GM18519 (cell line): ENCODE results near the gene USP13.
A peak's percentile ranks its signal among the peaks of the same experiment; 100 is the strongest.

Source experiments
- ATAC-seq: cut with Tn5 transposase; IDR thresholded peaks from one replicate; pipeline ENCODE4 v1.9.1; 2021; ENCODE audit warnings: mild to moderate bottlenecking, moderate library complexity; ENCODE audit not compliant: unreplicated experiment, low FRiP score

USP13 gene

DNA sequence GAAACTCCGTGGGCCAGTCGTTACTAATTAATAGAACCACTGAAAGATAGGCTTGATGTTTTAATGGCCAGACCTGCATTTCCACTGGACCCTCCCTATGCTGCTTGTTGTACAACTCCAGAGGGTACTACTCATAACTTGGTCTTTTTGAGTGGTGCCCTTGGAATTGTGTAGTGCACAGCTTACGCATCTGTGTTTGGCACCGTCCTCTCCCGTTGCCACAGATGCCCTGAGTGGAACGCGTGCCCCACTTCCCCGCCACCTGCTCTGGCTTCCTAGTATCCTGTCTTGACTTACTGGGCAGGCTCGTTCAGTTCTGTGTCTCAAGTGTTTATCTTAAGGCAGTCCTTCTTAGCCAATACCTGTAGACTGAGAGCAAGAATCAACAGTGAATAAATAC, 78.7 kb downstream of the USP13 start:
- no peak for ATAC-seq

DNA sequence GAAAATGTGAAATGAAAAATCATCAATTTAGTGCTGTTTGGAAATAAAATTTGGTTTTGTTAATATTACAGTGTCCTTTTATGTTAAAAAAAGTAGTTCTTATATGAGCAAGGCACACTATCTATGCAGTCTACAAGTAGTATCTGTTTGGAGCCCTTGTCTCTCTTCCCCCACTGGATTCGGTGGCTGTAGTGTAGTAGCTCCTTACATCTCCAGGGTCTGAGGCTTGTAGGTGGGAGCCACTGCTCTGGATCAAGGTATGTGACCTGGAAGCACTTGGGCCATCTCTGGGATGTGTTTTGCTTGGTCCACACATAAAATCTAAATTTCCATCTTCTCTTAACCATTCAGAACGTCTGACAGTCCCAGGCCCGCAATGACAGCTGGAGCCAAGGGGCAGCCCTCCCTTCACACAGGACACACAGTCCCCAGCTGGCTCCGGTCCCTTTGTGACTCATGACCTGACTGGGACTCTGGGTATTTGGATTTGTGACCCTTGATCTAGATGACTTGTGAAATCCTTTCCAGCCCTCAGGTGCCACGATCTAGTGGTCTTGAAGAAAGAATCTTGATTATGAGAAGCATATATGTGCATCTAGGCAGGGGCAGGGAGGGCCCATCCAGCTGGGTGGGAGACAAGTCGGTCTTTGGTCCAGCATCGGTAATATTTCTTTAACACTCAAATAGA, 80.0 kb downstream of the USP13 start:
- no peak for ATAC-seq

DNA sequence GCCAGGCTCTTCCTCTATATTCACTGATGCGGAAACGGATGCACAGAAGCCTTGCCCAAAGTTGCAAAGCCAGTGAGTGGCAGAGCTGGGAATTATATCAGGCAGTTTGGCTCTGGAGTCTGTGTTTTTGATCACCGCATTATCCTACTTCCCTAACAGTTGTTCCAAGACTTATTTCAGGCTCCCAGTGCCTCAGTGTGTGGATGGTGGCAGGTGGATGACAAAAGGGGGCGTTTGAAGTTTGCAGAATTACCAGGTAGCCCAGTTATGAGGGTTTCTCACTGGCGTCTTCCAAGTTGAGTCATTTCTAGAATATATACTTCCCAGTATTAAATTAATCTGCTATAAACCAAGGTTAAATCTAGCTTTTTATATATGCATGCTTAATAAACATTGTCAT, 81.0 kb downstream of the USP13 start:
- no peak for ATAC-seq

DNA sequence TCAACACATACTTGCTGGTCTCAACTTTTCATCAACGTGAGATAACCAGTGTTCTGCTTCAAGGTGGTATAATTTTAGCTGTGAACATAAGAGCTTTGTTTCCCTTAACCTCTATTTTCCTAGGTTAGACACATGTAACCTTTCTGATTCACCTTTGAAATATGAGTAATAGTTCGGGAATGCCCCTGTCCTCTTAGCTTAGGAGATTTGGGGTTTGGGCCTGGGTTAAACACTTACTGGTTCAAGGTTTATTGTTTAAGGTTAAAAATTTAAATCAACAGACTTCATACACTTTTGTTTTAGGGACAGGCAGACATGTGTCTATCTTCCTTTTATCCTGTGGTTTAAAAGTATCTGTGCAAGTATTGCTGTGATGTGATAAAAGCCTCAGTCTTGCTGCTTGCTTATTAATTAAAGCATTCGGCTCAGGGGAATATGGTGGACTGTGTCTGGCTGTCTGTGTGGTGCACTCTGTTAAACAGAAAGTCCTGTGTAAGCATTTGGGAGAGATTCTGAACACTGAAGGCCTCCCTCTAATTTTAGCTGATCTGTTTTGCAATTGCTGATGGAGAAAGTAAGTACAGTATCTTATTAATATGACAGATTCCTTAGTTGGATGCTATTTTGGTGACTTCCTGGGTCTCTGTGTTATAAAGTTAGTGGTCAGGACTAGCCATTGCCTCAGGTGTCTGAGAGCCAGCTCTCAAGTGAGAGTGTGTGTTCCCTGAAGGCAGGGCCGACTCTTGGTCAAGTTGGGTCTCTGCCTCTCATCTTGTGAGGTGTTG, 81.8 kb downstream of the USP13 start:
- ATAC-seq = no peak

DNA sequence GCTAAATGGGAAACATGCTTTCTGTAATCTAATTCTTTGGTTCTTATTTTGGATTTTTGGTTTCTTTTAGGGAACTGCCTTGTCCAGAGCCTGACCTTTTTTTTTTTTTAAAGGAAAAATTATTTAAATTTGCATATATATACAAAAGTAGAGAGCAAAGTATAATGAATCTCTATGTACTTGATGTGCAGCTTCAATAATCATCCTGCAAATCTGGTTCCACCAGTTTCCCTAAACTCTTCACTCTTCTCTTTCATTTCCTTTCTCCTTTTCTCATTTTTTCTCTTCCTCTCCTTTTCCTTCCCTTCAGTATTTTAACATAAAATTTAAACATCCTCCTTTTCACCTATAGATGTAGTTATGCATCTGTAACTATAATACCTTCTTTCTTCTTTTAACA, 82.5 kb downstream of the USP13 start:
- ATAC-seq = no peak

DNA sequence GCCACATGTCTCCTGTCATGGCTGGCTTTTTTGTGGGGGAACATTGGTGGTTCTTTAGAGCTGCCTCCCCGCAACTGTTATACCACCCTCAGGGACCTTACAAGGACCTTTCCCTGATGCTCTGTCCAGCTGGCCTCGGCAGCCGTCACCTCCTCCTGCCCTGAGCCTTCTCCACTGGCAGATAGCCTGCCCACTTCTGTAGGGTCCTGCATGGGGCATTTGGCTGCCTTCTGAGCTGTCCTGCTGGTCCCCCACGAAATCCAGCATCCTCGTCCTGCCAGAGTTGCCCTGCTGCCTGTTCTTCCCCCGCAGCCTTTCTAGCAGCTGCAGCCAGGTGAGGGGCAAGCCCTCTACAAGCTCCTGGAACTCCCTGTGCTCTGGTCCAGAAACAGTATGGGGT, 86.2 kb downstream of the USP13 start:
- no peak for ATAC-seq

DNA sequence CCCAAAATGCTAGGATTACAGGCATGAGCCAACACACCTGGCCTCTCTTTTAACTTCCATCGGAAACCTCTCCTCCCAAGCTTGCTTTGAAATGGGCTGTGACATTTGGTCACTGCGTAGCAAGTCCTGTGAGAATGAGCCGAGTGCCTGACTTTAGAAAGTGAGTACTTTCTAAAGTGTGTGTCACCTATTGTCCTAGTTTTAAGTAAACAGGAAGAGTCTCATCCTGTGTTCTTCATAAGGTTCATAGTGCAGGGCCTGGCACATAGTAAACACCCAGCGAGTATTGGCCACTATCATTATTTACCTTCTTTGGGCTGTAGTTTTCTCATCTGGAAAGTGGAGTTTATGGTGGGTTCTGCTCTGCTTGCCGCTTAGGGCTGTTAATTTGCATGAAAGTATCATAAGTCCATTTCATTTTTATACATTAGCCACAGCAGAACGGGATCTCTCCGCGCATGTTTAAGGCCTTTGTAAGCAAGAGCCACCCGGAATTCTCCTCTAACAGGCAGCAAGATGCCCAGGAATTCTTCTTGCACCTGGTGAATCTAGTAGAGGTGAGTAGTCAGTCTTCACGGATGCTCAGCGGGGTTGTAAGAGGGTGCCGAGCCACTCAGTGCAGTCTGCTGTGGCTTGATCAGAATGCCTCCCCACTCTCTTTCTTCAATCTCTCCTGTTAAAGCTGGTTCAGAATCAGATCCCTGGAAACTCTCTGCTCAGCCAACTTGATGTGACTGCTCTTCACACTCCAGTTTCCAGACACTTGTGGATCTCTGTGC, 87.2 kb downstream of the USP13 start:
- ATAC-seq = no peak

DNA sequence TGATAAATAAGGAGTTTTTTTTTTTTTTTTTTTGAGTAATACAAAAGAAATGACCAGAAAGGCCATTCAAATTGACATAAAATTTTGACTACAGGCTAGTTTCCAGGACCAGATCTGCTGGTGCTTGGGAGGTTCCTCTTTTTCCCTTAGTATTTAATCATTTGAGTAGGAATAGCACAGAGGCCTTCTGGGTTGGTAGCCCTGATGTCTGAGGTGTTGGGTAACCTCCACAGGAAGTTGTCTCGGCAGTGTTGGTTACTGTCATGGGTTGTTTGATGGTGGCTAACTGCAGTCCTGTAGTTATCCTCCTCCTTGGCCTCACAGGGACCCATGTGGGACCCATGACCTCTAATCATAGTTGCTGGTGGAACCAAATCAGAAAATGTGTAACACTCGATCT, 91.1 kb downstream of the USP13 start:
- no peak for ATAC-seq

DNA sequence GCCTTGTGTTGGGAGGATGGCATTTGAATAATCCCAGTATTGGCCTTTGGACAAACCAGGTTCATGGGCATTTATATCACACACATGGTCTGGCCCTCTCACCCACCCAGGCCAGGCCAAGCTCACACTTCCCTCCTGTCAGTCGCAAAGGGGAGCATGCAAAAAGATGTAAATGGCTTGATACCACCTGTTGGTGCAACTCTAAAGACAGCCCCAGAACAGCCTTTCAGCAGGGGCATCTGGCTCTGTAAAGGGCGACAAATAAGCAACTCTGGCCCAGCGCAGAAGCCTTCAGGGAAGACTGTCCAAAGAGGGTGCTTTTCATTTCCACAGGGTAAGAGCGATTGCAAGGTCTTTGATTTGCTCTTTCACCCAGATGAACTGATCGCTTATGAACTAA, 91.8 kb downstream of the USP13 start:
- ATAC-seq = no peak

DNA sequence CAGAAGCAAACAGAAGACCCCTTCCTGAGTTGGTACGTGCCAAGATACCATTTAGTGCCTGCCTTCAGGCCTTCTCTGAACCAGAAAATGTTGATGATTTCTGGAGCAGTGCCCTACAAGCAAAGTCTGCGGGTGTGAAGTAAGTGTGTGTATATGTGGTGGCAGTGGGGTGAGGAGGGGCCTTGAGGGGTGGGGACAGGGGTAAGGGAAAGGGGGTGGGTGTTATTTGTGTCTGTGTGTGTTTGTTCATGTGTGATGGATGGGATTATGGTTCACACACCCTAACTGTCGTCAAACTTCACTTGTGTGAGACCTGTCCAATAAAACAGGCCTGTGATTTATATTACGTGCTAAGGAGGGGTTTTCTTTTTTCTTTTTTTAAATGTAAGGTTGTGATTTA, 92.2 kb downstream of the USP13 start:
- no peak for ATAC-seq

DNA sequence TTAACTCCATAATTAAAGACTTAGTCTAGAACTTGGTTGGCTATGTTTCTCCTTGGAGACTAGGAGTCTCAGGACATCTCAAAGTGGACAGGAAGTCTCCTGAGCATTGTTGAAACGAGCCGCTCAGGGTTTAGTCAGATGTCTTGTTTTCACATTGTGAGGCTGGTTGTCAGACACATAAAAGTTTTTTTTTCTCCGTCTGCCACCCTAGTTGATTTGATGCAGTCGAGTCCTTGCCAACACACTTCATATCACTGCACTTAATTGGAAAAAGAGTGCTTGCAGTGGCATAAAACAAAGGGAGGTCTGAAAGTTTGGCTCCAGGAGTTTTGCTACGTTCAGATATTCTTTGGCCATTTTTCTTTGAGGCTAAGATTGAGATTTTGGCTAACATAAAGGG, 92.9 kb downstream of the USP13 start:
- no peak for ATAC-seq

DNA sequence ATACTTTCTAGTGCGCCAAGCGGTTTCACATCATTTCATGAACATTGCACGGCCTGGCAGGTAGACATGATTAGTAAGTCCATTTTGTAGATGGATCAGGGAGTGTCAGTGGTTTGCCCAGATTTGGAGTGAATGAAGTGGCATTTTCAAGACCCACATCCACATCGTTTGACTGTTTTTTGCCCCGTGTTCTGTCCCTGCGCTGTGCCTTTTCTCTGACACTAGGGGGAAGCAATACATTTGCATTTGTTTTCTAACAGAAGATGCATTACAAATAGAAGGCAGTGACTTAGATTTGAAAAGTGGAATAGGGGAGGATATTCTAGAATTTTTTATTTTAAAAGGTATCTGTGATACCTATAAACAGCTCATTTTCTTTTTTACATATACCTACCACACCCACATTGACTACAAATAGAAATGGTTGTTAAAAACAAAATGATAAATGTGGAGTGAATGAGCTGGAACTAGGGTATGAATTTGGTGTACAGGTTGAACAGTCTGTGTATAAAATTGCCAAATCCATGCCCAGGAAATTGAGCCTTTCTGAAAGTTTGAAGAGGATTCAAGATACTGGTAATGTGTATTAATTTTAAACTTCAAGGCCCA, 98.0 kb downstream of the USP13 start:
- peak; percentile 63 for ATAC-seq

DNA sequence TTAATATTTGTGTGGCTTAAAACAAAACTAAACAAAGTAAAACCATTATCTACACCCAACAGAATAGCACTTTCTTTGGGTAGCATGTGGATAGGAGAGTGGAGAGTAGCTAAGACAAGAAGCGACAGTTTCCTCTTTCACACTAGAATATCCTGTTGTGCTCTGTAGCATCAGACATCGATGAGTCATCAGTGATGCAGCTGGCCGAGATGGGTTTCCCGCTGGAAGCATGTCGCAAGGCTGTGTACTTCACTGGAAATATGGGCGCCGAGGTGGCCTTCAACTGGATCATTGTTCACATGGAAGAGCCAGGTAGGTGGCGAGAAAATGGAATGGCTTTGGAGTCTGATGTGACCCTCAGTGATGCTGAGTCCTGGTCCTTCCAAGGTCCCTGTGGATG, 108.1 kb downstream of the USP13 start:
- no peak for ATAC-seq

DNA sequence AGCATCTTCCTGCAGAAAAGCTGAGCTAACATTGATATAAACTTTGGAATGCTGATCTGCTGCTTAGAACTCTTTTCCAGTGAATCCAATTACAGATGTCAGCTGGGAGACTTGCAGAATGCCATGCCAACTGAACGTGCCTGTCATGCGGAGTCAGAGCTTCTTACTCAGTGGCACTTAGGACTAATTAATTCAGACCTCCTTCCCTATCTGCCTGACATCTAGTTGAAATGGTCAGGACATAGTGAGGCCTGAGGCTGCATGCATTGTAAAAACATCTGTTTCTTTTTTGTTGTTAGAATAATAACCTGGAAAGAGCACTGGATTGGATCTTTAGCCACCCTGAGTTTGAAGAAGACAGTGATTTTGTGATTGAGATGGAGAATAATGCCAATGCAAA, 112.6 kb downstream of the USP13 start:
- no peak for ATAC-seq

DNA sequence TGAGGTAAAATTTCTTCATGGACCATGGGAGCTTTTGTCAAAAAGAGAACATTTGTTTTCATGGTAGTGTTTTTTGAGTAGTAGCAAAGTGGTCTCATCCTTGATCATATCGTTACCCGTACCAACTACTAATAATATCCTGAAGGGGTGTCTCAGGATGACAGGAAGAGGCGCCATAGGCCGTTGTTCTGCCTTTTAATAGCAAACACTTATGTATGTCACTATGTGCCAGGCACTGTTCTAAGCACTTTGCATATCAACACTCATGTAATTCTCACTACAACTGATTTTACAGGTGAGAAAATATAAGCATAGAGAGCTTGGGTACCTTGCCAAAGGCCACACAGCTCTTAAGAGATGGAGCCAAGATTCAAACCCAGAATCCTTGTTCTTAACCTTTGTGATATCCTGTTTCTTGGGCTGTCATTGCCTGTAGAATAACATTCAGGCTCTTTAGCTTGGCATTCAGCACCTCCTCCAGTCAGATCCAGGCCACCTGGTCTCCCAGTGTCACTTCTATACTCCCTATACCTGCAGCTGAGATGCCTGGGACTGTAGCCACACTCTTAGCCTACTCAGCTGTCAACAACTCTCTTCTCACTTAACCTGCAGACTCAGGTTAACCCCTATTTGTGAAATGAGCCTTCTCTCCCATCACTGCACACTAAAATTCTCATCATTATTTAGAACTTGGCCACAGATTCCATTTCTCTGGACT, 113.7 kb downstream of the USP13 start:
- no peak for ATAC-seq

DNA sequence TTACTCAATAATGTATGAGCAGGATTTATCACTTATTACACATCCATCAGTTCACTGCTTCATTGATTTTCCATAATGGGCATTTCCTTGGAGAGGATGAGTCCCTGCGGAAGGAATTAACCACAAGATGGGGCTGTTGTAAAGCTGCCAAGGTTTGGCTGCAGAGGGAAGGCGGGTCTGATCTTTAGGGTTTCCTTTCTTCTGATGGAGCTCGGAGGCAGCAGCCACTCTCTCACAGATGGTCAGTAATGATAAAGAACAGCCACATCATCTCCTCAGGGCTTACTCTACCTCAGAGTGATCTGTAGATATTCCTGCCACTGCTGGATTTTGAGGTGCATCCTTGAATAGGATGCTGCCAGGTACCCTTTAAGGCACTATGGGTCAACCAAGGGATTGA, 115.2 kb downstream of the USP13 start:
- ATAC-seq = no peak

DNA sequence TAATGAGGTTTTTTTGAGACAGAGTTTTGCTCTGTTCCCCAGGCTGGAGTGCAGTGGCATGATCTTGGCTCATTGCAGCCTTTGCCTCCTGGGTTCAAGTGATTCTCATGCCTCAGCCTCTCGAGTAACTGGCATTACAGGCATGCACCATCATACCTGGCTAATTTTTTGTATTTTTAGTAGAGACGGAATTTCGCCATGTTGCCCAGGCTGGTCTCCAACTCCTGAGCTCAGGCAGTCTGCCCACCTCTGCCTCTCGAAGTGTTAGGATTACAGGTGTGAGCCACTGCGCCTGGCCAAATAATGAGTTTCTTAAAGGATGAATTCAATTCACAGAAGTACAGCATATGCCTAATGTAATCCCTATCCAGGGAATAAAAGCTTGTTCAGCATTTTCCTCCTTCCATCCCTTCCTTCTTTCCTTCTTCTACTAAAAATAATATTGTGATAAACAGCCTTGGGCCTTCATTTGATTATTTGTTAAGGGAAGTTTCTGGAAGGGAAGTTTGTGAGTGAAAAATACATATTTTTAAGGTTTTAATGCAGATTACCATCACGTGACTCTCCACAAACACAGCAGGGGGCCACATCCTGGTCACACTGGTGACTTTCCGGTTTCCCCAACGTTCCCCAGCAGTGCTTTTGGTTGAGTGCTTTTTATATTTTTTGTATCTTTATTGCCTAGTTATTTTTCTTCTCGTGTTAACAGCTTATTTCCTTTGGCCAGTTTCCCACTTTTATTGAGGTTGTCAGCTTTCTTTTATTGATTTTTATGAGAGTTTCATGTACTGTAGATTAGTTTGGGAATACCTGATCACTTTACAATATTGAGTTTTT, 116.8 kb downstream of the USP13 start:
- no peak for ATAC-seq

DNA sequence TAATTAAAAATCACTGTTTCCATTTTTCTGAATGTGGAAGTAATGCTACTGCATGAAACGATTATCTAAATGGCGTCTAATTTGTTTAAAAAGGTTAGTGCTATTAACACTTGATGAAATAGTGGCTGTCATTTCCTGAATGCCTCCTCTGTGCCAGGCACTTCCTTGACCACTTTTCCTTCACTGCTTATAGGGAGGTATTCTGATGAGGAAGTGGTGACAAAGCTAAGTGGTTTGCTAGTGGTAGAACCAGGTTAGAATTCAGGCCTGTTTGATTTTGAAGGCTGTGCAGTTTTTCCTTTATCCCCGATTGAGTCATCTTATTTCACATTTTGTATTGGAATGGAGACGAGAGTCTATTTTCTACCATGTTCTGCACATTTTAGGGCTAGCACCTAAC, 119.0 kb downstream of the USP13 start:
- ATAC-seq = no peak

DNA sequence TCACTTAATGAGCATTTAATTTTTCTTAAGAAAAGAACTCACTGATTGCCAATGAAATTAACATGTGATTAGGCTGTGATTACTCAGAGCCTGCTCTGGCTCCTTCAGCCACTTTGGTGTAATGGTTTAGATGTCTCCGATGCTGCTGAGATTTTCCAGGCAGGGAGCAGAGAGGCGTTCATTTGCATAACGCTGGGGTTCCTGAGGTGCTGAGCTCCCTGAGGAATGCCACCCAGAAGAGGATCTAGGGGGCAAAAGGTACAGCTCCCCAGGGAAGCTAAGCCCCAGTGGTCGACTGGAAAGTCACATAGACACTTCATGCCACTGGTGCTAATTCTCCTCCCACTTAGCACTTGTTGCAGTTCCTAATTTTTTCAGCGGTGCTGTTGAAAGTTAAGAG, 119.5 kb downstream of the USP13 start:
- no peak for ATAC-seq
